GM19455 (cell line): ENCODE results near the gene MRPS10.

Experiments
- ATAC-seq: cut with Tn5 transposase; IDR thresholded peaks from one replicate; pipeline ENCODE4 v1.9.1; 2021; ENCODE audit not compliant: unreplicated experiment

Gene MRPS10

DNA sequence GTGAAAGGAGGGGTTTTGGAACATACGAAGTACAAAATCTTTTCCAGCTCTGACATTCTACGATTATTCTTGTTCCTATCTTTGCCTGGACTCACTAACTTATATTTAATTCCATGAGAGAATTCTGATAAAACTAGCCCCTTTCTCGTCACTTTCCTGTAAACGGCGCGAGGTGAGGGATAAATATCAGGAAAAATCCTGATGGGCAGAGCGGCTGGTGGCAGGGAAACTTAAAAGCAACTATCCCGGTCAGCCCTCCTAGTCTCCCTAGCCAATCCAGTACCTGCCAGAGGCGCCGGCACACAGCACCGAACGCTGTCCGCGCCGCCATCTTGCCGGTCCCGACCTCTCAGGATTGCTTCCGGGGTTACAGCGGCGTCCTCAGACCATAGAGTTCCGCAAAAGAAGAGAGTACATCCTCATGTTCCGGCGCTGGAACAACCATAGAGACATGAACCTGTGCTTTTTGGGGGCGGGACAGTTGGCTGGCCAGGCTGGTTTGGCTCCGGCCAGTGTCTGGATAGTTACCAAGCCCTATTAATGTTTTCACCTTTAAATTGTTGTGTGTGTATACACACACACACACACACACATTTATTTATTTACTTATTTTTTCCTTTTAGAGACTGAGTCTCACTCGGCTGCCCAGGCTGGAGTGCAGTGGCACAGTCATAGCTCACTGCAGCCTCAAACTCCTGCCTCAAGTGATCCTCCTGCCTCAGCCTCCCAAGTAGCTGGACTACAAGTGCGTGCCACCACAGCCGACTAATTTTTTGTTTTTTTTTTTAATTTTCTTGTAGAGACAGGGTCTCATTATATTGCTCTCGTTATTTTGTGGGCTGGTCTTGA is at the start of gene MRPS10:
Gene MRPS10 (minus strand): TSS at position 343 of the 849 bp plus-strand sequence. CDS start 12 bp downstream, at position 331.
- ATAC-seq = peak; percentile 97

DNA sequence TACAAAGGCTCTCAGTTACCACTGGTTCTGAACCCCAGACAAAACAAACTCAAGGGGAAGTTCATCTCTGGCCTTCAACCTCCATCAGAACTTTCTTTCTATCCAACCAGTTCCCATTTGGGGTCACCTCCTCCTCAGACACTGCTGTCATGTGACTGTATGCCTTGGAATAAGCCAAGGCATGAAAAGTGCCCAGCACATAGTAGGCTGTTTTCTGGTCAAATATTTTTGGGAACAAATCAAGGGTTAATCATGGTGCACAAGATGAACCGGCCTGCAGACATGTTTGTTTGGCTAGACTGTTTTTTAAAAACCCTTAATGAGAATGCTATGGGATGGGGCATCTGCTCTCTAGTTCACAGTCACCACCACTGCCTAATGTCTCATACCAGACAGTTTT is 48.9 kb upstream of the MRPS10 start:
- ATAC-seq = no peak

DNA sequence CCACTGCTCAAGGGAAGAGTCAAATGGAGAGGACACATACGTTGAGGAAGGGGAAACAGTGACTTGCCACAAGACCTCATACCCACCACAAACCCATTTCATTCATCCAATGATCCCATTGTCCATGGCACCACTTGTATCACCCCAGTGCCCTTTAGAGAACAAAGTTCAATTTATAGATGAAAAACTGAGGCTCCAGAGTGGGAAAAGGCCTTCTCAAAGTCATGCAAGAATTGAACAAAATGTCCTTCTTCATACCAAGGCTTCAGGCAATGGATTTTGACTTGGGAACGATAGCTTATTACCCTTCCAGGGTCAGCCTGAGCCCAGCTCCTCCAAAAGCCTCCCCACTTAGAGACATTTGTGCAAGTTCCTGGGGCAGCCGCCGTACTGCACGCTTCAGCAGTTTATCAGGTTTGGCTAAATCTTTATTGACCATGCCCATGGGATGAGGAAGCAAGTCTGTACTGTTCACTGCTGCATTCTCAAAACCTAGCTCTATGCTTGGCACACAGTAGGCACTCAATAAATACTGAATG is 47.3 kb upstream of the MRPS10 start:
- ATAC-seq = no peak

GRCh38 chr6:42264162-42264851 is 46.6 kb upstream of the MRPS10 start:
- no peak for ATAC-seq

- no peak for ATAC-seq
These were observed 45.6 kb upstream of the MRPS10 start for GRCh38 chr6:42263165-42263728.

GRCh38 chr6:42260972-42261371 is 43.3 kb upstream of the MRPS10 start:
- ATAC-seq = no peak

GRCh38 chr6:42260396-42260888 is 42.8 kb upstream of the MRPS10 start:
- ATAC-seq = no peak

DNA sequence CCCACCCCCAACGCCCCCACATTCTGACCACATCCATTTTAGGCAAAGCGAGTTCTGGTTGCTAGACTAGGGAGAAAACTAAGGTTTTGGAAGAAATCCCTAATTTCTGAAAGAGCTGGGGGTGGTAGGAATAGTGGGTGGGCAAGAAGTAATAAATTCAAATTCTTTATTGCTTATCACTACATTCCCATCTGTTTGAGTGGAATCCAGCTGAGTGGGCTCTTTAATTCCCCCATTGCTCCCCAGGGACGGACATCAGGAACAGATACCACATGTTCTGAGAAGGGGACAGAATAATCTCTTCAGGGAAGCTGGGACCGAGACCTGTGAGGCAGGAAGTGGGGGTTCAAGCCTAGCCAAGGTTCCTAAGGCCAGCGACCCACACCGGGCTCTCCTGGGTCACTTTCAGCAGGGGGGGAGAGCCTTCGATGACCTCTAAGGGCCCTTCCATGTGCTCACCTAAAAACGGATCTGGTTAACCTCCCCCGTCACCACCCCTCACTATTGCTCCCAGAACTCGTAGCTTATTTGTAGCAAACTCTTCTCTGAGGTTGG is 42.3 kb upstream of the MRPS10 start:
- ATAC-seq = no peak

DNA sequence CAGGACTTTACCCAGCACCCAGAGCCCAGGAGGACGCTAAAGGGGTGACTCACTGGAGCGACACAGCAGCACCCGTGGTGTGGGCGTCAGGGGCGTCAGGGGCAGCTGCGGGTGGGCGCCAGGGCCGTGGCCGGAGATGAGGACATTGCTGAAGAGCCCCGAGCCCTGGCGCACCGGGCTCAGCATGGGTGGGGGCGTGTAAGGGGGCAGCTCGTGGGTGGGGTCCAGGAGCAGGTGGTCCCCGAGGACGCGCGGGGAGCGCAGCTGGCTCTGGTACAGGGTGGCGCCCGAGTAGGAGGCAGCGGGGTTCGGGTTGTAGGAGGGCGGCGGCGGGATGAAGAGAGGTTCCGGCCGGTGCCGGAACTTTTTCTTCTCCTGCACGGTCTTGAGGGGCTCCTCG is 41.6 kb upstream of the MRPS10 start:
- ATAC-seq = no peak

- no peak for ATAC-seq
These were observed 40.0 kb upstream of the MRPS10 start for GRCh38 chr6:42257614-42258013.

DNA sequence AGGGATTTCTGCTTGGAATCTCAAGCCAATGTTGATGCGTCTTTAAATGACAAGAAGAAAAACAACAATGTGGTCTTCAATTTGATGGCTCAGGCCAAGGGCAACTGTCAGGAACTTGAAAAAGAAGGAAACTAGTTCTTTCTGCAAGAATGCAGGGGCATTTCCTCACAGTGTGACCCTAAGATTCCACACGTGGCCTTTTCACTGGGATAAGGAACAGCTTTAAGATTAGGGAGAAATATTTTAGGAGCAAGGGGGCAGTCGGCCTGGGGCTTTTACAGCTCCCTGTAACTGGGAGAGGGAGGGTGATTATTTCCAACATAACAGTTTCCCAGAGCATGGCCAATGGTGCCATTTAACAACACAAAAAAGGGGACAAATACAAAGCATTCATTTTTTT is 39.4 kb upstream of the MRPS10 start:
- no peak for ATAC-seq

GRCh38 chr6:42255050-42255449 is 37.4 kb upstream of the MRPS10 start:
- ATAC-seq = no peak

GRCh38 chr6:42254505-42254904 is 36.8 kb upstream of the MRPS10 start:
- ATAC-seq = no peak

DNA sequence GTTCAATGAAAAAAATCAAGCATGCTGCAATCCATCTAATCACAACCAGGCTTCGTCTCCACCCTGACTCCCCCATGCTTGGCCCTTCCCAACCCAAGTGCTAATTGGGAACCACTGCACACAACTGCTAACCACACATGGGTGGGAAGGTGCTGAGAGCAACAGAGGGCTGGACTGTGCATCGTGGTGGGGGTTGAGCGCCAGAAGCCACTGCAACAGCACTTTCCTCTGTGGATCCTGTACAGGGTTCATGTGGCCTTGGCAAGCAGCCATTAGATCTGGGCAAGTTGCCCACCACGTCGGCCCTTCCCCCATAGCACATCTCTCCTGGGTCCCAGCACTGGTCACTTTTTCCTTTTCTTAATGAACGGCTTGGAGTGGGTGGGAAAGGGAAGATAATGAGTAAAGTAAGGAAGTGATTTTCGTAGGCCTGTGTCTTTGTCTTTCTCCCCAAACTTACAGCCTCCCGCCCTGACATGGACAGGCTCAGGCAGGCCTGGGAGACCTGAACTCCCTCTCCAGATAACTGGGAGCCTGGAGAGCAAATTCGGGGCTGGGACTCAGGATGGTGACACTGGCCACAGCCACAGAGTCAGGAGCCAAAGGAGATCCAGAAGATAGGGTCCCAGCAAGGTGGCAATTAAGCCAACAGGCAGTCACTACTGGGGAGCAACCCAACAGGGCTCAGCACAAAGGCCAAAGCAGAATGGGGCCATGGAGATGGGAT is 34.4 kb upstream of the MRPS10 start:
- no peak for ATAC-seq

DNA sequence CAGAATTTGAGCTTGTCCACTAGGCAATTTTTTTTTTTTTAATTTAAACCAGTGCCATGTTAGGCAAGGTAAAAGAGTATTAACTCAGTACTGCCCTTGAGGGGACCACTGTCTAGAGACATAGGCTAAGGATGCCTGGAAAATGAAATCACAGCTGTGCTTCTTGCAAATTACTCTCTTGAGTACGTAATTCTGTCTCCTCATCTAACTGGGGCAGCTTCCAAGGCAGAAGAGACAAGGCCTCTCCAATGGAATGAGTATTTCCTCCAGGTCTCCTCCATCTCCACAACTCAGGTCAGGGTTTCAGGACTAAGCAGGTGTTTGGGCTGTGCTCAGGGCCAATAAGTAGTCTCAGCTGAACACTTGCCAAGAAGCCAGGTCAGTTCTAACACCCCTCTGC is 33.8 kb upstream of the MRPS10 start:
- no peak for ATAC-seq

DNA sequence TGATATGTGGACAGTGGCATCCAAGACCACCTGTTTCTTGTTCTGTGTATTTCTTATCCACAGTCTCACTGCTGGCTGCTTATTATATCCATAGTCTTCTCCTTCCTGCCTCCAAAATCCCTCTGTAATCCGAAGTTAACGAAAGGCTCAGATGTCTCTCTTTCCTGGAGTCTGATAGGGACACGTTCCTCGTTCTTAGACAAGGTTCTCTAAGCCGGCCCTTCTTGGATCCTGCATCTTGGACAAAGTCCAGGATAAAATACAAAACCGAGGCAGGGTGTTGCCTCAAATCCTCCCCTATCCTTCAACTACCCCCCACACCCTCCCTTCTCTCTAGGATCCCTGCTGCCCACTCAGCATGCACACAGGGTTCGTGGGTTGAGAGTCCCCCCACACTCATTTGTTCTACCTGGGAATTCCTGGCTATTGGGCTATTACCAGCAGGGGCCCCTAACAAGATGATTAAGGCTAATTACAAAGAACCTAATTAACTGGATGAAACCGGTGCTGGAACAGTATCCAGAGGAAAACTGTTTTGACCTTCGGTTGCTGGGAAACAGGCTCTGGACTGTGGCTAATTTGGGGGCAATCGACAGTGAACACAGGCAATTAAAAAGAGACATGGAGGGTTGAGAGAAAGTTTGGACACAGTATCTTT is 32.7 kb upstream of the MRPS10 start:
- ATAC-seq = no peak

DNA sequence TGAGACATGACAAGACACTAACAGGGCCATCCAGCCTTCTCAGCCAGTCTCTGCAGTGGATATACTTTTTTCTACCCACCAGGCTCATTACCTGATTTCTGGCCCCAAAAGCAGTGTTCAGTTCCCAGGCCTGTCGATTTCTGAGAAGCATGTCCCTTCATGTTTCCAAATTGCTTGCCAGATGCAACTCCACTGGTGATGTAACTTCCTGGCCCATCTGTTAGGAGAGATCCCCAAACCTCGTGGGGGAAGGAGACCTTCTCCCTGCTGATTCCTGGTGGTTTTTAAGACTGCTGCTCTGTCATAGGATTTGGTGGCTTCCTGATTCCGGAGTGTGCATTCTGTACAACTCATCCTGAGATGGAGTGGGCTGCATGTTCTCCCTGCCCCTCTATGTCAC is 31.6 kb upstream of the MRPS10 start:
- no peak for ATAC-seq

GRCh38 chr6:42243046-42243445 is 25.4 kb upstream of the MRPS10 start:
- no peak for ATAC-seq

GRCh38 chr6:42241915-42242314 is 24.3 kb upstream of the MRPS10 start:
- no peak for ATAC-seq

DNA sequence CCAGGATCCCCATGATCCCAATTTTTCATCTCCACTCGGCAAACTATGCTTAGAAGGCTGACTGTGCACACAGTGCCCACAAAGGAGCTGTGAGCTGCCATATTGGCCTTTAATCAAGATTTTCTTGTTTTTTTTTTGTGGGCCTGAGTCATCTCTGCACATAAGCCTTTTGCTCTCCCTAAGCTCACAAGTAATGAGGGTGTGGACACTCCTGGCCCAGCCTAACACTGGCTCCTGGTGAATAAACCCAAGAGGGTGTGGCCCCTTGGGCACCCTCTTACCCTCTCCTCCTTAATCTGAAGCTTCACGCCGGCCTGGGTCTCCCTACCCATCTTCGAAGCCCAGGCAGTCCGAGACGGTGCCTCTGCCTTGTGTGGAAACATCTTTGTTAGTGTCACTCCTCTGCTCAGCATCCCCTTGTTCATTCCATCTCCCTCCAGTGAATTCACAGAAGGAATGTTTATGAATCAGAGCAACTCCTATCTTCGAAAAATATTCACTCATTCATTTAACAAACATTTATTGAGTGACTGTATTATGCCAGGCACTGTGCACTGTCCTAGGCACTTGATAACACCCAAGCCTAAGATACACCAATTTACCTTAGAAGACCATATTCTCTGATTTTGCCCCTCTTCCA is 22.2 kb upstream of the MRPS10 start:
- ATAC-seq = no peak
